OCI-LY7 (cell line): ENCODE results near the gene FERMT3. TPM values are rescaled to one million over a fixed set of nuclear protein-coding genes. Genes with fewer than 3 reads are reported as not detected.
A peak's percentile ranks its signal among the peaks of the same experiment; 100 is the strongest.

ENCODE experiments used
- BruUV-seq: library from RNA; stranded (reverse); fragments of 400-500 nt; replicated peaks from 2 replicates; lab custom pipeline; 2021; lab: Mats Ljungman, UMichigan
- CTCF ChIA-PET: fragments of 300-600 bp; sonication (Branson Sonifier 250); formaldehyde crosslinking; loops from one replicate; lab custom pipeline; 2022; ENCODE audit warnings: antibody characterized with exemption; ENCODE audit not compliant: unreplicated experiment; lab: Charles Lee
- POLR2A ChIA-PET: fragments of 300-600 bp; sonication (Branson Sonifier 250); formaldehyde crosslinking; loops from one replicate; lab custom pipeline; 2022; ENCODE audit warnings: antibody characterized with exemption; lab: Charles Lee
- DNase-seq: peaks from one replicate; pipeline ENCODE4 v3.0.0-alpha.2; 2015; ENCODE audit warnings: low spot score
- H2AFZ ChIP-seq: fragments of 200-600 bp; sonication (generic), shearing (Covaris generic); 2 replicates; pipeline ENCODE4 v1.6.1; 2014; ENCODE audit warnings: mild to moderate bottlenecking, antibody characterized with exemption, low read length, moderate library complexity
- H3K27ac ChIP-seq: fragments of 200-600 bp; sonication (generic); 2 replicates; pipeline ENCODE4 v1.5.1; 2014; ENCODE audit warnings: mixed run types, low read depth, mild to moderate bottlenecking, moderate library complexity, low read length, inconsistent platforms; ENCODE audit not compliant: poor library complexity, severe bottlenecking
- H3K36me3 ChIP-seq: fragments of 200-600 bp; sonication (generic); 2 replicates; pipeline ENCODE4 v1.6.1; 2014; ENCODE audit warnings: mild to moderate bottlenecking, antibody characterized with exemption, low read length, moderate library complexity, mixed read lengths; ENCODE audit not compliant: insufficient read depth
- H3K4me1 ChIP-seq: fragments of 200-600 bp; sonication (generic); 2 replicates; pipeline ENCODE4 v1.5.1; 2014; ENCODE audit warnings: mild to moderate bottlenecking, low read length; ENCODE audit not compliant: insufficient read depth, poor library complexity, severe bottlenecking
- H3K4me2 ChIP-seq: fragments of 200-600 bp; sonication (generic); 2 replicates; pipeline ENCODE4 v1.6.1; 2014; ENCODE audit warnings: mild to moderate bottlenecking, low read length
- H3K4me3 ChIP-seq: fragments of 200-600 bp; sonication (generic); 2 replicates; pipeline ENCODE4 v1.5.1; 2014; ENCODE audit warnings: mild to moderate bottlenecking, low read depth, low read length; ENCODE audit not compliant: poor library complexity, severe bottlenecking
- H3K79me2 ChIP-seq: fragments of 200-600 bp; sonication (generic); 2 replicates; pipeline ENCODE4 v1.6.1; 2016; ENCODE audit warnings: low read depth, mild to moderate bottlenecking, low read length, moderate library complexity, mixed read lengths; ENCODE audit not compliant: insufficient read depth
- H3K9me2 ChIP-seq: fragments of 200-600 bp; sonication (generic); 2 replicates; pipeline ENCODE4 v1.6.1; 2016; ENCODE audit warnings: mild to moderate bottlenecking, low read length, mixed read lengths; ENCODE audit not compliant: insufficient read depth
- H3K9me3 ChIP-seq: fragments of 200-600 bp; sonication (generic); 2 replicates; pipeline ENCODE4 v1.6.1; 2014; ENCODE audit warnings: mild to moderate bottlenecking, mixed run types, low read length, mixed read lengths
- H4K20me1 ChIP-seq: fragments of 200-600 bp; sonication (generic); 2 replicates; pipeline ENCODE4 v1.6.1; 2014; ENCODE audit warnings: mild to moderate bottlenecking, antibody characterized with exemption, low read length, moderate library complexity, mixed read lengths; ENCODE audit not compliant: insufficient read depth
- EZH2phosphoT487 ChIP-seq: fragments of 200-600 bp; sonication (generic); IDR thresholded peaks from 2 replicates; pipeline ENCODE4 v1.6.1; 2018; ENCODE audit warnings: low read depth, borderline replicate concordance, mild to moderate bottlenecking, mixed run types, antibody characterized with exemption, low read length, moderate library complexity, mixed read lengths
- intact Hi-C: fragments of 100-400 bp; cut with micrococcal nuclease; formaldehyde crosslinking; loops from one replicate; pipeline ENCODE4 v1.10.0; 2022; ENCODE audit not compliant: unreplicated experiment
- total RNA-seq, 2 experiments: library from RNA; depleted of rRNA in 1 of 2; stranded (reverse); fragments of >200 nt in 1 of 2; shearing (Covaris generic) in 1 of 2; gene quantifications; 2 replicates each; pipeline ENCODE4 v1.2.3, GENCODE V29; 2014 to 2022
- TF ChIP-seq, protein P1 (sequence below): fragments of 200-600 bp; sonication (generic); conservative IDR thresholded peaks from 2 replicates; pipeline ENCODE4 v1.5.1; 2014; ENCODE audit warnings: mild to moderate bottlenecking, antibody characterized with exemption, low read length, moderate library complexity, mixed read lengths

FERMT3 gene
- total RNA-seq, 2 experiments from 2014 or later: 120 to 201 TPM

- Histone ChIP-seq H3K4me1 (peaks cover 27% of the 10 kb centered on the region), H3K9me2 (no peaks in the 10 kb centered on the region), H3K4me2 (peak overlapping the region; percentile 75), H2AFZ (peak overlapping the region; percentile 63), H3K27ac (peak overlapping the region; percentile 91), H4K20me1 (no peaks in the 10 kb centered on the region), H3K36me3 (no peaks in the 10 kb centered on the region), H3K79me2 (peaks cover 11% of the 10 kb centered on the region; the same call in 1 of the 2 replicates), H3K4me3 (peak overlapping the region; percentile 86), H3K9me3 (no peaks in the 10 kb centered on the region)
- ChIA-PET CTCF (no interaction called here), POLR2A (interaction anchor here (0.9 to 1.5 kb wide), 5 partner anchors 13 to 64 kb away, joined by 3 to 5 read pairs (median 4); partner anchors contain the start of gene TRMT112)
- intact Hi-C loops: loop anchor here (1.0 to 2.0 kb wide), 5 partner anchors 18 to 71 kb away; partner anchors contain the start of genes CCDC88B, NUDT22, PLCB3 and PPP1R14B
- TSS peak; percentile 80 for BruUV-seq
- TF ChIP-seq EZH2phosphoT487: no peak
- TF ChIP-seq, protein P1, sequence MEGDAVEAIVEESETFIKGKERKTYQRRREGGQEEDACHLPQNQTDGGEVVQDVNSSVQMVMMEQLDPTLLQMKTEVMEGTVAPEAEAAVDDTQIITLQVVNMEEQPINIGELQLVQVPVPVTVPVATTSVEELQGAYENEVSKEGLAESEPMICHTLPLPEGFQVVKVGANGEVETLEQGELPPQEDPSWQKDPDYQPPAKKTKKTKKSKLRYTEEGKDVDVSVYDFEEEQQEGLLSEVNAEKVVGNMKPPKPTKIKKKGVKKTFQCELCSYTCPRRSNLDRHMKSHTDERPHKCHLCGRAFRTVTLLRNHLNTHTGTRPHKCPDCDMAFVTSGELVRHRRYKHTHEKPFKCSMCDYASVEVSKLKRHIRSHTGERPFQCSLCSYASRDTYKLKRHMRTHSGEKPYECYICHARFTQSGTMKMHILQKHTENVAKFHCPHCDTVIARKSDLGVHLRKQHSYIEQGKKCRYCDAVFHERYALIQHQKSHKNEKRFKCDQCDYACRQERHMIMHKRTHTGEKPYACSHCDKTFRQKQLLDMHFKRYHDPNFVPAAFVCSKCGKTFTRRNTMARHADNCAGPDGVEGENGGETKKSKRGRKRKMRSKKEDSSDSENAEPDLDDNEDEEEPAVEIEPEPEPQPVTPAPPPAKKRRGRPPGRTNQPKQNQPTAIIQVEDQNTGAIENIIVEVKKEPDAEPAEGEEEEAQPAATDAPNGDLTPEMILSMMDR: peak; percentile 37
- peak; percentile 100 for DNase-seq
Measured at GRCh38 chr11:64269540-64270220, 63.2 kb downstream of the FERMT3 start.

Other genes with a start within 250 kb of the FERMT3 start
- 523 and 811 TPM in 2 replicates for gene COX8A, start 232.1 kb upstream of the FERMT3 start, total RNA-seq (2014; rRNA removed; shearing (Covaris generic))
- 373 and 448 TPM in 2 replicates for gene COX8A, start 232.1 kb upstream of the FERMT3 start, total RNA-seq (2022)
- 51.9 and 72.4 TPM in 2 replicates for gene OTUB1, start 220.3 kb upstream of the FERMT3 start, total RNA-seq (2014; rRNA removed; shearing (Covaris generic))
- 88.1 and 88.5 TPM in 2 replicates for gene OTUB1, start 220.3 kb upstream of the FERMT3 start, total RNA-seq (2022)
- gene FLRT1, start 170.8 kb upstream of the FERMT3 start, total RNA-seq (2014; rRNA removed; shearing (Covaris generic)): not detected in 2 replicates
- gene FLRT1, start 170.8 kb upstream of the FERMT3 start, total RNA-seq (2022): 0.11 TPM in 1 of 2 replicates, not detected in the other
- gene MACROD1, start 40.6 kb upstream of the FERMT3 start, total RNA-seq (2014; rRNA removed; shearing (Covaris generic)): 24.8 and 25.4 TPM in 2 replicates
- 14.4 and 14.7 TPM in 2 replicates for gene MACROD1, start 40.6 kb upstream of the FERMT3 start, total RNA-seq (2022)
- gene STIP1, start 20.6 kb upstream of the FERMT3 start, total RNA-seq (2014; rRNA removed; shearing (Covaris generic)): 271 and 309 TPM in 2 replicates
- 186 and 240 TPM in 2 replicates for gene STIP1, start 20.6 kb upstream of the FERMT3 start, total RNA-seq (2022)
- gene TRPT1, start 19.5 kb downstream of the FERMT3 start, total RNA-seq (2014; rRNA removed; shearing (Covaris generic)): 35.7 and 49.0 TPM in 2 replicates
- 40.1 and 40.6 TPM in 2 replicates for gene TRPT1, start 19.5 kb downstream of the FERMT3 start, total RNA-seq (2022)
- gene NUDT22, start 19.6 kb downstream of the FERMT3 start, total RNA-seq (2014; rRNA removed; shearing (Covaris generic)): 54.6 and 81.4 TPM in 2 replicates
- 98.4 and 100 TPM in 2 replicates for gene NUDT22, start 19.6 kb downstream of the FERMT3 start, total RNA-seq (2022)
- gene DNAJC4, start 23.8 kb downstream of the FERMT3 start, total RNA-seq (2014; rRNA removed; shearing (Covaris generic)): 14.1 and 19.2 TPM in 2 replicates
- 42.4 and 56.0 TPM in 2 replicates for gene DNAJC4, start 23.8 kb downstream of the FERMT3 start, total RNA-seq (2022)
- gene VEGFB, start 27.9 kb downstream of the FERMT3 start, total RNA-seq (2014; rRNA removed; shearing (Covaris generic)): 35.3 and 46.3 TPM in 2 replicates
- 59.6 and 60.8 TPM in 2 replicates for gene VEGFB, start 27.9 kb downstream of the FERMT3 start, total RNA-seq (2022)
- 57.3 and 70.6 TPM in 2 replicates for gene FKBP2, start 34.4 kb downstream of the FERMT3 start, total RNA-seq (2014; rRNA removed; shearing (Covaris generic))
- gene FKBP2, start 34.4 kb downstream of the FERMT3 start, total RNA-seq (2022): 39.7 and 45.5 TPM in 2 replicates
- gene PPP1R14B, start 40.2 kb downstream of the FERMT3 start, total RNA-seq (2014; rRNA removed; shearing (Covaris generic)): 198 and 219 TPM in 2 replicates
- 207 and 223 TPM in 2 replicates for gene PPP1R14B, start 40.2 kb downstream of the FERMT3 start, total RNA-seq (2022)
- 7.6 and 8.6 TPM in 2 replicates for gene PLCB3, start 44.8 kb downstream of the FERMT3 start, total RNA-seq (2014; rRNA removed; shearing (Covaris generic))
- 10.3 and 12.4 TPM in 2 replicates for gene PLCB3, start 44.8 kb downstream of the FERMT3 start, total RNA-seq (2022)
- gene BAD, start 77.9 kb downstream of the FERMT3 start, total RNA-seq (2014; rRNA removed; shearing (Covaris generic)): 43.3 and 74.2 TPM in 2 replicates
- 19.3 and 21.2 TPM in 2 replicates for gene BAD, start 77.9 kb downstream of the FERMT3 start, total RNA-seq (2022)
- gene GPR137, start 79.1 kb downstream of the FERMT3 start, total RNA-seq (2014; rRNA removed; shearing (Covaris generic)): 18.3 and 19.5 TPM in 2 replicates
- gene GPR137, start 79.1 kb downstream of the FERMT3 start, total RNA-seq (2022): 49.6 and 52.3 TPM in 2 replicates
- 0.95 TPM in 1 of 2 replicates, not detected in the other for gene KCNK4, start 84.6 kb downstream of the FERMT3 start, total RNA-seq (2014; rRNA removed; shearing (Covaris generic))
- gene KCNK4, start 84.6 kb downstream of the FERMT3 start, total RNA-seq (2022): 0.80 and 0.92 TPM in 2 replicates
- gene CATSPERZ, start 93.6 kb downstream of the FERMT3 start, total RNA-seq (2014; rRNA removed; shearing (Covaris generic)): 0.38 and 3.2 TPM in 2 replicates
- 1.4 TPM in 1 of 2 replicates, not detected in the other for gene CATSPERZ, start 93.6 kb downstream of the FERMT3 start, total RNA-seq (2022)
- gene ESRRA, start 98.8 kb downstream of the FERMT3 start, total RNA-seq (2014; rRNA removed; shearing (Covaris generic)): 28.6 and 42.3 TPM in 2 replicates
- gene ESRRA, start 98.8 kb downstream of the FERMT3 start, total RNA-seq (2022): 44.9 and 57.8 TPM in 2 replicates
- gene TRMT112, start 110.8 kb downstream of the FERMT3 start, total RNA-seq (2014; rRNA removed; shearing (Covaris generic)): 322 and 414 TPM in 2 replicates
- gene TRMT112, start 110.8 kb downstream of the FERMT3 start, total RNA-seq (2022): 198 and 205 TPM in 2 replicates
- gene PRDX5, start 111.4 kb downstream of the FERMT3 start, total RNA-seq (2014; rRNA removed; shearing (Covaris generic)): 177 and 200 TPM in 2 replicates
- 168 and 217 TPM in 2 replicates for gene PRDX5, start 111.4 kb downstream of the FERMT3 start, total RNA-seq (2022)
- 40.7 and 44.1 TPM in 2 replicates for gene CCDC88B, start 133.5 kb downstream of the FERMT3 start, total RNA-seq (2014; rRNA removed; shearing (Covaris generic))
- 61.5 and 67.2 TPM in 2 replicates for gene CCDC88B, start 133.5 kb downstream of the FERMT3 start, total RNA-seq (2022)
- 9.0 and 16.7 TPM in 2 replicates for gene RPS6KA4, start 152.4 kb downstream of the FERMT3 start, total RNA-seq (2014; rRNA removed; shearing (Covaris generic))
- 11.0 and 13.4 TPM in 2 replicates for gene RPS6KA4, start 152.4 kb downstream of the FERMT3 start, total RNA-seq (2022)